Calu3 (cell line): ENCODE data around the gene PRKCZ. TPM values are rescaled to one million over a fixed set of nuclear protein-coding genes. Genes with fewer than 3 reads are reported as not detected.

ENCODE experiments used
- BruUV-seq: library from RNA; stranded (reverse); fragments of 400-500 nt; replicated peaks from 2 replicates; lab custom pipeline; 2021; lab: Mats Ljungman, UMichigan
- CTCF ChIA-PET: fragments of 300-600 bp; sonication (Branson Sonifier 250); formaldehyde crosslinking; loops from one replicate; lab custom pipeline; 2022; ENCODE audit warnings: antibody characterized with exemption; lab: Charles Lee
- DNase-seq: peaks from one replicate; pipeline ENCODE4 v3.0.0; 2022
- H3K27ac Mint-ChIP-seq: one replicate; pipeline ENCODE4 v1.8.0; 2022; ENCODE audit warnings: mixed read lengths; ENCODE audit not compliant: unreplicated experiment
- H3K27me3 Mint-ChIP-seq: one replicate; pipeline ENCODE4 v1.8.0; 2022; ENCODE audit warnings: mixed read lengths; ENCODE audit not compliant: unreplicated experiment
- H3K36me3 Mint-ChIP-seq: one replicate; pipeline ENCODE4 v1.8.0; 2022; ENCODE audit warnings: mild to moderate bottlenecking, moderate library complexity, mixed read lengths; ENCODE audit not compliant: insufficient read depth, unreplicated experiment
- H3K4me1 Mint-ChIP-seq: one replicate; pipeline ENCODE4 v1.8.0; 2022; ENCODE audit warnings: mild to moderate bottlenecking, low read depth, mixed read lengths; ENCODE audit not compliant: unreplicated experiment
- H3K4me3 Mint-ChIP-seq: one replicate; pipeline ENCODE4 v1.8.0; 2022; ENCODE audit warnings: mild to moderate bottlenecking, low read depth, moderate library complexity, mixed read lengths; ENCODE audit not compliant: unreplicated experiment
- H3K9me3 Mint-ChIP-seq: one replicate; pipeline ENCODE4 v1.8.0; 2022; ENCODE audit warnings: low read depth, mixed read lengths; ENCODE audit not compliant: unreplicated experiment
- intact Hi-C: fragments of 100-400 bp; cut with micrococcal nuclease; formaldehyde crosslinking; loops from one replicate; pipeline ENCODE4 v1.10.0; 2022; ENCODE audit not compliant: unreplicated experiment
- total RNA-seq: library from RNA; stranded (reverse); gene quantifications from 2 replicates; pipeline ENCODE4 v1.2.3, GENCODE V29; 2022
- TF ChIP-seq, protein P1 (sequence below): fragments of 200-600 bp; IDR thresholded peaks from one replicate; pipeline ENCODE4 v1.8.0; 2022; ENCODE audit warnings: antibody characterized with exemption; ENCODE audit not compliant: unreplicated experiment

PRKCZ gene
- total RNA-seq, 1 experiment from 2014 or later = 26.0 TPM

DNA sequence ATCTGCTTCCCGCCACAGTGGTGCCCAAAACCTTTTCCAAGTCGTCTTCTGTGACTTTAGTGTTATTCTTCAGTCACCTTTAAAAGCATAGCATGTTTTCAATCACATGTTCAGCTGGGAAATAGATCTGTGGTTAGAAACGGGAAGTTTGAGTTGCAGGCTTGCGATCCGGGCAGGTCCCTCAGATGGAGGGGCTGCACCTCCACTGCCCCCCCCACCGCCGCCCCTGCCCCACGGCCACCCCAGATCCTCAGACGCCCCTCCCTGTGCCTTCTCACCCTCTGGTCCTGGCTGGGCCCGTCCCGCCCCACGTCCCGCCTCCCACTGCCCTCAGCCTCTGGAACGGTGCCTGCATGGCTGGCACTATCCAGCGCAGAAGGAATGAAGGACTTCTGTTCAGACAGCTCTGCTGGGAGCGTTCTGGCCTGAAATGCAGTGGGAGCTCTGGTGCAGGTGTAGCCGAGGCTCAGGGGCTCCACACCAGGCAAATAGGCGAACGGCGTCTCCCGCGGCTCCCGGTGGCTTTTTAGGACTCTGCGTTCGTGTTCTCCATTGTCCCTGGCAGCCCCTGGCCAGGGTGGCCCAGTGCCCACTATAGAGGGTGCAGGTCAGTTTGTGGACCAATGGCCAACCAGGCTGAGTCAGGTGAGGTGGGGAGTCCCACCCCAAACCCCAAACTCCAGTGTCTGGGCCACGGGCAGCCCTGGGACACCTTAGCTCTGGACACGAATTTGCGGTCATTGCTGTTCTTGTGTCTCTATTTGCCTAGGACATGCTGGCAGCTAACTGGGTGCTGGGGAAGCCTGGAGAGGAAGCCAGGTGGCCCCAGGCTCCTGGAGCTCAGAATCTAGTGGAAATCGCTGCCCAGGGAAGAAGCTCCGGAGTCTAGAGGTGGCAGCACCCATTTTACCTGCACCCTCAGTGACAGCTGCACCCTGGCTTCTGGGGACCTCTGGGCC, 77.3 kb downstream of the PRKCZ start:
- Mint-ChIP-seq H3K36me3 (peaks cover 4% of the 10 kb centered on the region), H3K4me3 (no peak overlapping the region), H3K27me3 (no peaks in the 10 kb centered on the region), H3K27ac (no peak overlapping the region), H3K4me1 (no peaks in the 10 kb centered on the region), H3K9me3 (no peaks in the 10 kb centered on the region)
- no TSS peak for BruUV-seq
- CTCF ChIA-PET = no interaction called here
- TF ChIP-seq, protein P1, sequence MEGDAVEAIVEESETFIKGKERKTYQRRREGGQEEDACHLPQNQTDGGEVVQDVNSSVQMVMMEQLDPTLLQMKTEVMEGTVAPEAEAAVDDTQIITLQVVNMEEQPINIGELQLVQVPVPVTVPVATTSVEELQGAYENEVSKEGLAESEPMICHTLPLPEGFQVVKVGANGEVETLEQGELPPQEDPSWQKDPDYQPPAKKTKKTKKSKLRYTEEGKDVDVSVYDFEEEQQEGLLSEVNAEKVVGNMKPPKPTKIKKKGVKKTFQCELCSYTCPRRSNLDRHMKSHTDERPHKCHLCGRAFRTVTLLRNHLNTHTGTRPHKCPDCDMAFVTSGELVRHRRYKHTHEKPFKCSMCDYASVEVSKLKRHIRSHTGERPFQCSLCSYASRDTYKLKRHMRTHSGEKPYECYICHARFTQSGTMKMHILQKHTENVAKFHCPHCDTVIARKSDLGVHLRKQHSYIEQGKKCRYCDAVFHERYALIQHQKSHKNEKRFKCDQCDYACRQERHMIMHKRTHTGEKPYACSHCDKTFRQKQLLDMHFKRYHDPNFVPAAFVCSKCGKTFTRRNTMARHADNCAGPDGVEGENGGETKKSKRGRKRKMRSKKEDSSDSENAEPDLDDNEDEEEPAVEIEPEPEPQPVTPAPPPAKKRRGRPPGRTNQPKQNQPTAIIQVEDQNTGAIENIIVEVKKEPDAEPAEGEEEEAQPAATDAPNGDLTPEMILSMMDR = no peak
- intact Hi-C loops = no loop called here
- DNase-seq = no peak

DNA sequence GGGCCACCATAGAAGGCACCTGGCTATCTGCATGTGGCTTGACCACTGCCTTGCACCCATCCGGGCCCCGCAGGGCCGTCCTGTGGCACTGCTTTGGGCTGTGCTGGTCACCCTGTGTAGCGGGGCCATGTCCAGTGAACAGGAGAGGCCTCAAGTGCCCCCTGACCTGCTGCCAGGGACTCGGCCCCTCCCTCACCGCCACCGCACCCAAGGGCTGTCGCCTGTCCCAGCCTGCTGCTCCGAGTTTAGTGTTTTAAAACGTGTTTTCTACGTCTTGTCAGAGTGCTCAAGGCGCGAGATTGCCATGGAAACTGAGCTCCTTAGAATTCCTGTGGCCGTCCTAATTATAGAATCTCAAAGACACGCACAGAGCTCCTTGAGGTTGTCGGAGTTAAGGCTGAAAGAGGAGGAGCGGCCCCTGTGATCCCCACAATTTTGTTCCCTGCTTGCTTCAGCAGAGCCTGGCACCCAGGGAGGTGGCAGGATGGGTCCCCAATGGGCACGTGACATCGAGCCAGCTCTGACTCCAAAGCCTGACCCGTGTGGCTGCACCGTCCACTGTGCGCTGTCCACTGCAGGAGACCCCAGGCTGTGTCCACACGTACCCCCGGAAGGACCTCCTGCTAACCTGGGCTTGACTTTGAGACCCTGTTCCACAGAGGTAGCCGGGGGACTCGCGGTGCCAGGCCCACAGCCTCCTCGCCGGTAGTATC, 78.1 kb downstream of the PRKCZ start:
- Mint-ChIP-seq H3K4me1 (no peaks in the 10 kb centered on the region), H3K27me3 (no peaks in the 10 kb centered on the region), H3K9me3 (no peaks in the 10 kb centered on the region), H3K4me3 (no peak overlapping the region), H3K27ac (no peak overlapping the region), H3K36me3 (peaks cover 4% of the 10 kb centered on the region)
- TF ChIP-seq, protein P1 = no peak
- no TSS peak for BruUV-seq
- intact Hi-C loops = no loop called here
- DNase-seq = no peak
- CTCF ChIA-PET = no interaction called here

DNA sequence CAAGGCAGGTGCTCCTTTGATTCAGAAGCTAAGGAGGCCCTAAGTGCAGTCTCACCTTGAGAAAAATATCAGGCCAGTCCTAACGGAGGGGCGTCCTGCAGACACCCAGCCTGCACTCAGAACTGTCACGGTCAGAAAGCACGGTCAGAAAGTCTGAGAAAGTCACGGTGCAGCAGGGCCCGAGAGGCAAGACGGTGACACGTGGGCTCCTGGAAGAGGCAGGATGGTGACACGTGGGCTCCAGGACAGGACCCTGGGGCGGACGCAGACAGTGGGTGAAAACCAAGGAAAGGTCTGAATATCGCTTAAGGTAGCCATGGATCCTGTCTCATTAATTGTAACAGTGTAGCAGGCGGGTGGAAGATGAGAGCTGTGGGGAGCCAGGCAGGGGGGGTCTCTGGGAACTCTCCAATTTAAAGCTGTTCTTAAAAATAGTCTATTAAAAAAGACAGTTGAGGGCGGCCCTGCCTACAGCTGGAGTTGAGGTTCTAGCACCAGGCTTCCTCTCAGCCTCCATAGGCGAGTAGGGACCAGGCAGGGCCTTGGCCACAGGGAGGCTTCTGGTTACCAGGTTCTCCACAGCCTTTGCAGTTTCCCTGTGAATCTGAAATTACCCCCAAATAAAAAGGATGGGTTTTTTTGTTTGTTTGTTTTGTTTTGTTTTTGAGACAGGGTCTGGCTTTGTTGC, 79.2 kb downstream of the PRKCZ start:
- Mint-ChIP-seq H3K27ac (no peak overlapping the region), H3K4me1 (no peaks in the 10 kb centered on the region), H3K27me3 (no peaks in the 10 kb centered on the region), H3K4me3 (no peak overlapping the region), H3K9me3 (no peaks in the 10 kb centered on the region), H3K36me3 (peaks cover 4% of the 10 kb centered on the region)
- intact Hi-C loops = no loop called here
- TF ChIP-seq, protein P1 = no peak
- BruUV-seq = no TSS peak
- DNase-seq = no peak
- CTCF ChIA-PET = no interaction called here

DNA sequence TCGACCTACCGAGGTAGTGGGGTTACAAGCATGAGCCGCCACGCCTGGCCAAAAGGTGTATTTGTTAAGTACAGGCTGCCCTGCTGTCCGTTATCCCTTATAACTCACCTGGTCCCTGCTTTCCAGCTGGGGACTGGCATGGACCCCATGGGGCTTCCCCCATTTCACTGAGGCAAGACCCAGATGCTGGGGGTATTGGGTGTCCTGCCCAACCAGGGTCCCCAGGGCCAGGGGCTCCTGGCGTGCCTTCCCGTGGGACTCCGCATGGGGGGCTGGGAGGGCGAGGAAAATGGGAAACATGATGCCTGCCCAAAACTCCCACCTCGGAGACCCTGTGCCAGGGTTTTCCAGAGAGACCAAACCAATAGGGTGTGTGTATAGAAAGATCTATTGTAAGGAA, 79.9 kb downstream of the PRKCZ start:
- BruUV-seq = no TSS peak
- no peak overlapping the region for H3K27ac Mint-ChIP-seq
- no peak for DNase-seq
- H3K36me3 Mint-ChIP-seq = peaks cover 4% of the 10 kb centered on the region
- H3K9me3 Mint-ChIP-seq = no peaks in the 10 kb centered on the region
- H3K4me1 Mint-ChIP-seq = no peaks in the 10 kb centered on the region
- intact Hi-C loops = no loop called here
- TF ChIP-seq, protein P1 = no peak
- H3K4me3 Mint-ChIP-seq = no peak overlapping the region
- CTCF ChIA-PET = no interaction called here
- H3K27me3 Mint-ChIP-seq = no peaks in the 10 kb centered on the region
